Activated T-helper 2 cell treated with anti-CD3 and anti-CD28 coated beads, Interferon-gamma antibody, Interleukin-2, Interleukin-4, amounts not matched to agents 10 μg/mL and 5 μg/mL and 100 μg/mL, durations not matched to agents 14 hours and 24 hours and 36 hours (primary cell): ENCODE data around the gene NPAS2. TPM values are rescaled to one million over a fixed set of nuclear protein-coding genes. Genes with fewer than 3 reads are reported as not detected.

Experiments used
- DNase-seq: peaks from one replicate; pipeline ENCODE4 v3.0.0; 2021; ENCODE audit warnings: low spot score
- H3K27ac Mint-ChIP-seq: one replicate; pipeline ENCODE4 v1.8.0; 2021; ENCODE audit warnings: mixed read lengths
- H3K27me3 Mint-ChIP-seq: one replicate; pipeline ENCODE4 v1.8.0; 2021; ENCODE audit warnings: low read depth, mixed read lengths
- H3K36me3 Mint-ChIP-seq: one replicate; pipeline ENCODE4 v1.8.0; 2021; ENCODE audit warnings: low read depth, mixed read lengths
- H3K4me1 Mint-ChIP-seq: one replicate; pipeline ENCODE4 v1.8.0; 2021; ENCODE audit warnings: low read depth, mixed read lengths
- H3K4me3 Mint-ChIP-seq: one replicate; pipeline ENCODE4 v1.8.0; 2021; ENCODE audit warnings: low read depth, mild to moderate bottlenecking, moderate library complexity, mixed read lengths
- H3K9me3 Mint-ChIP-seq: one replicate; pipeline ENCODE4 v1.8.0; 2021; ENCODE audit warnings: mixed read lengths
- intact Hi-C: fragments of 100-400 bp; cut with micrococcal nuclease; formaldehyde crosslinking; loops from one replicate; pipeline ENCODE4 v1.15.1; 2023
- total RNA-seq: library from RNA; stranded (reverse); gene quantifications from 2 replicates; pipeline ENCODE4 v1.2.3, GENCODE V29; 2022

NPAS2 gene
- total RNA-seq, 1 donor from 2014 or later: 5.6 TPM

DNA sequence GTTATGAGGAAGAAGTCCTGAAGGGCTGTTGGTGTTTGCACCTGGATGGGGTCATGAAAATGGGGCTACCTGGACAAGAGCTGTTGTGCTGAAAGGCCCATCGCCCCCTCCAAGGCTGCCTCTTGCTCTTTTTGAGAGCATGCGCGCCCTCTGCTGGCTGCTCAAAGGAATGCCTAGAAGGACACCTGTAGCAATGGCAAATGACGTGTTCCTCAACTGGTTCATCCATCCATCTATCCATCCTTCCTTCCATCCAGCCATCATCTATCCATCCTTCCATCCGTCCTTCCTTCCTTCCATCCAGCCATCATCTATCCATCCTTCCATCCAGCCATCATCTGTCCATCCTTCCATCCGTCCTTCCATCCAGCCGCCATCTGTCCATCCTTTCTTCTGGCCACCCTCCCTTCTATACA lies 165.0 kb downstream of the NPAS2 start:
- Mint-ChIP-seq H3K4me3 (no peak overlapping the region), H3K27ac (no peak overlapping the region)

DNA sequence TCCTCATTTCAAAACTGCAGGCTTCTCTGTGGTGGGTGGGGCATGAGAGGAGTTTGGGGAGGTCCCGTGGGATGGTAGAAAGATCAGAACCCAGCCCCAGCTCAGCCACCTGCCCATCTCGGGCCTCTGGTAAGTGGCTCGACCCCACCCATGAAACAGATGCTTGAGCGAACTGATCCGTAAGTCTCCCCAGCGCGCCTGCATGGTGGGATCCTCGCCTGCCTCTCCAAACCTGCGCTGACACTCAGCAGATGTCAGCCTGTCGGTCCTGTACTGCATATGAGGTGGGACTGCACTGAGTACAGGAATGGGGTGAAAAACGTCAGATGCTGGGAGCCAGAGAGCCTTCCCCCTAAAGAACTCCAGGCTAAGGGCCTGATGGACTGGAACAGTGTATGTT lies 166.2 kb downstream of the NPAS2 start:
- no peak overlapping the region for H3K27ac Mint-ChIP-seq
- intact Hi-C loops: loop anchor here (10.0 kb wide), 1 partner anchor 561 kb away; no protein-coding TSS in a partner anchor
- DNase-seq: no peak
- H3K36me3 Mint-ChIP-seq: no peaks in the 10 kb centered on the region
- H3K27me3 Mint-ChIP-seq: peaks cover 1% of the 10 kb centered on the region
- no peak overlapping the region for H3K4me3 Mint-ChIP-seq
- no peaks in the 10 kb centered on the region for H3K4me1 Mint-ChIP-seq
- no peaks in the 10 kb centered on the region for H3K9me3 Mint-ChIP-seq

More for the DNA sequence above, 165.0 kb downstream of the NPAS2 start:
- DNase-seq: peak; percentile 55
- peaks cover 1% of the 10 kb centered on the region for H3K27me3 Mint-ChIP-seq
- H3K9me3 Mint-ChIP-seq: no peaks in the 10 kb centered on the region
- no peaks in the 10 kb centered on the region for H3K36me3 Mint-ChIP-seq
- no peaks in the 10 kb centered on the region for H3K4me1 Mint-ChIP-seq
- intact Hi-C loops: loop anchor here (1.0 to 10.0 kb wide), 3 partner anchors 254 to 560 kb away; no protein-coding TSS in a partner anchor

DNA sequence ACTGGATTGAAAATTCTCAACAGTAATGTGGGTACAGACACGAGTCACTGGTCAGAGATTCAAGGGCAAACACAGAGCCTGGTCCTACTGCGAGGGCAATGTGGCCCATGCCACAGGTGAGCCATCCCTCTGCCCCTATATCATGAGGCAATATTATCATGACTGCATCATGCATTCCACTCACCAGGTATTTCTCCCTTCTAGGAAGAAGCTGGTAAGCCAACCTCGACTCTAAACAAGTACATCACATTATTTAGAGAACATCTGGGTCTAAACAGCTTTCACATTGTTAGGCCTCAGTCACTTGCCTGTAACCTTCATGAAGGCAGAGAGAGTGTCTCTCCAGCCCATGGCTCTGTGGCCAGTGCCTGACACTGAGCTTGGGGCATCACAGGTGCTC lies 167.6 kb downstream of the NPAS2 start:
- intact Hi-C loops: loop anchor here (10.0 kb wide), 1 partner anchor 563 kb away; no protein-coding TSS in a partner anchor
- Mint-ChIP-seq H3K36me3 (no peaks in the 10 kb centered on the region), H3K4me1 (peaks cover 3% of the 10 kb centered on the region), H3K4me3 (no peak overlapping the region), H3K9me3 (no peaks in the 10 kb centered on the region), H3K27me3 (peaks cover 1% of the 10 kb centered on the region), H3K27ac (no peak overlapping the region)
- DNase-seq: no peak

DNA sequence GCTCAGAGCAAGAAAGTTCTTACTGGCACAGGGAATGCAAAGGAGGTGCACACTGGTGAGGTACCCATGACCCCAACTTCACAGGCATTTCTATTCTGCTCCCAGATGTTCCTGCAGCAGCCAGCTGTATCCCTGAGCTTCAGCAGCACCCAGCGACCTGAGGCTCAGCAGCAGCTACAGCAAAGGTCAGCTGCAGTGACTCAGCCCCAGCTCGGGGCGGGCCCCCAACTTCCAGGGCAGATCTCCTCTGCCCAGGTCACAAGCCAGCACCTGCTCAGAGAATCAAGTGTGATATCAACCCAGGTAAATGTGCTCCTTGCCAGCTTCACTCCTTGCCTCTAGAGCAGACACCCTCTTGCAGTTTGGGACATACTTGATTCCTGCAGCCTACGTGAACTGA lies 168.0 kb downstream of the NPAS2 start:
- peaks cover 1% of the 10 kb centered on the region for H3K27me3 Mint-ChIP-seq
- intact Hi-C loops: loop anchor here (10.0 kb wide), 1 partner anchor 563 kb away; no protein-coding TSS in a partner anchor
- no peaks in the 10 kb centered on the region for H3K36me3 Mint-ChIP-seq
- H3K4me3 Mint-ChIP-seq: no peak overlapping the region
- DNase-seq: no peak
- peaks cover 3% of the 10 kb centered on the region for H3K4me1 Mint-ChIP-seq
- H3K9me3 Mint-ChIP-seq: no peaks in the 10 kb centered on the region
- no peak overlapping the region for H3K27ac Mint-ChIP-seq

DNA sequence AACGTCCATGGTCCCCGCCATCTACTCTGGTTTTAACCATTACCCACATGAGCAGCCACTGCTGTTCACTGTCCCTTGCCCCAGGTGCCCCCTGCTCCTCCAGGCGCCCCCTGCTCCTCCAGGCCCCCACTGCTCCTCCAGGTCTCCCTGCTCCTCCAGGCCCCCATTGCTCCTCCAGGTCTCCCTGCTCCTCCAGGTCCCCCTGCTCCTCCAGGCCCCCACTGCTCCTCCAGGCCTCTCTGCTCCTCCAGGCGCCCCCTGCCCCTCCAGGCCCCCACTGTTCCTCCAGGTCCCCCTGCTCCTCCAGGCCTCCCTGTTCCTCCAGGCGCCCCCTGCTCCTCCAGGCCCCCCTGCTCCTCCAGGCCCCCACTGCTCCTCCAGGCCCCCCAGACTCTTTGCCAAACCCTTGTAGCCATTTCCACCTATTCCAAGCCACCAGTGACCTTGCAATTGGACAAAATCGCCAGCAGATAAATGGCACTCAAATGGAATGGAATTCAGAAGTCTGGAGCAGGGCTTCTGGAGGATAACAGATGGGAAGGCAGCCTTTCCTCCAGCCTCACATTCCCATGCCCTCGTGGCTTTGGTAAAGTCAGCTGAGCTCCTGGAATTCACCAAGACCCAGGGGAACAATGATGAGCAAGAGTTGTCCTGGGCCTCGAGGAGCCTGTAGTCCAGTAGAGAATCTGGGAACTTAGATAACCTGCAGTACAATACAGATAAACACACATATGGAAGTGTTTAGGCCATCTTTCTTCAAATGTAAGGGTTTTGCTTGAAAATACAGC lies 168.9 kb downstream of the NPAS2 start:
- peaks cover 3% of the 10 kb centered on the region for H3K4me1 Mint-ChIP-seq
- intact Hi-C loops: loop anchor here (10.0 kb wide), 1 partner anchor 564 kb away; no protein-coding TSS in a partner anchor
- H3K4me3 Mint-ChIP-seq: no peak overlapping the region
- peaks cover 1% of the 10 kb centered on the region for H3K27me3 Mint-ChIP-seq
- H3K9me3 Mint-ChIP-seq: no peaks in the 10 kb centered on the region
- no peak for DNase-seq
- no peaks in the 10 kb centered on the region for H3K36me3 Mint-ChIP-seq
- H3K27ac Mint-ChIP-seq: no peak overlapping the region

DNA sequence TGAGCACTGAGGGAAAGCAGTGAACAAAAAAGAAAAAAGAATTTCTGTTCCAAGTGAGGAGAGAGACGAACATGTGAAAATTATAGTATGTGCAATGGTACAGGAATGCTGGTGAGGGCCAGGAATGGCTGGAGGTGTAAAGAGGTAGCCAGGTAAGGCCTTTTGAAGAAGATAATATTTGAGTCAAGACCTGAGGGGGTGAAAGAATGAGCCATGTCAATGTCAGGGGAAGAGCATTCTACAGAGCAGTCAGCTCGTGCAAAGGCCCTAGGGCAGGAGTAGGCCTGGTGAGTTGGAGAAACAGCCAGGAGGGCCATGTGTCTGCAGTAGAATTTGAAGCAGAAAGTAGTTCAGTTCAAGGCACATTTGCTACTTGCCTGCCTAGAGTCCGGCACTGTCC lies 169.7 kb downstream of the NPAS2 start:
- Mint-ChIP-seq H3K4me1 (peaks cover 3% of the 10 kb centered on the region), H3K27me3 (peaks cover 1% of the 10 kb centered on the region), H3K27ac (no peak overlapping the region), H3K9me3 (no peaks in the 10 kb centered on the region), H3K4me3 (no peak overlapping the region), H3K36me3 (no peaks in the 10 kb centered on the region)
- DNase-seq: no peak
- intact Hi-C loops: loop anchor here (10.0 kb wide), 1 partner anchor 565 kb away; no protein-coding TSS in a partner anchor

DNA sequence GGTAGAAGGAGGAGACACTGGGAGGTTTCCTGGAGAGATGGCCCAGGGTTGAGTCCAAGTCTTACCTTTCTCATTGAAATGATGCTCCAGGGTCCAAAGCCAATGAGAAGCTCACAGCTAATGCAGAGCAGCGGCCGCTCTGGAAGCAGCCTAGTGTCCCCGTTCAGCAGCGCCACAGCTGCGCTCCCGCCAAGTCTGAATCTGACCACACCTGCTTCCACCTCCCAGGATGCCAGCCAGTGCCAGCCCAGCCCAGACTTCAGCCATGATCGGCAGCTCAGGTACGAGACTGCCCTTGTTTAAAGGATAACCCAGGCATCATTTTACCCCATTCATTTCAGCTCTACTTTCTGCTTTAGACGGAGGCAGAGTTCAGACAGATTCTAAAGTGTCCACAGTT lies 170.2 kb downstream of the NPAS2 start:
- intact Hi-C loops: no loop called here
- no peak overlapping the region for H3K27ac Mint-ChIP-seq
- DNase-seq: no peak
- no peak overlapping the region for H3K4me3 Mint-ChIP-seq
- no peaks in the 10 kb centered on the region for H3K36me3 Mint-ChIP-seq
- peaks cover 3% of the 10 kb centered on the region for H3K4me1 Mint-ChIP-seq
- no peaks in the 10 kb centered on the region for H3K9me3 Mint-ChIP-seq
- no peaks in the 10 kb centered on the region for H3K27me3 Mint-ChIP-seq

DNA sequence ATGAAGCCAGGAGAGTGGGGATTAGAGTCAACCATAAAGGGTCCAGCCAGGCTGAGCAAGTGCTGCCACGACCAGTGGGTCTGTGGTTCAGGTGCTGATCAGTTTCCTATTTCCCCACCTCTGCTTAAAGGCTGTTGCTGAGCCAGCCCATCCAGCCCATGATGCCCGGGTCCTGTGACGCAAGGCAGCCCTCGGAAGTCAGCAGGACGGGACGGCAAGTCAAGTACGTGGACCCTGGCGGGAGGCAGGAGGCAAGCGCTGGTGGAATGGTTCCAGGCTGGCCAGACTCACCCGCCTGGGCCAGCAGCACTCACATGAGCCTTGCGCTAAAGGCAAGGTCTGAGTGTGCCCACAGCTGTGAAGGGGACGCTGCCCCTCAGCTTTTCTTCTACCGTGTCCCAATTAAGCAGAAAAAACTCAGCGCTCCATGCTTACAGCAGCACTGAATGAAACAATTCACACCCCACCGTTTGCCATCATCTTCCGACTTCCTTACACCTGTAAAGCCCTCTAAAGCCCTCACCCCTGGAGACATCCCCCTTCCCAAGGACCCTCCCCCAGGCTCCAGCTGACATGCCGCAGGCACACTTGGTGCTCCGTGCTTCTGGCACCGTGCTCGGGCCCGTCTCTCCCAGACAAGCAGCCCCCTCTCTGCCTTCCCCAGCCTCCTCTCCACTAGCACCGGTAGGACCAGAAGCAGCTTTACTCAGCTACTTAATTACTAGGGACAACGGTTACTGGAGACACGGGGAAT lies 170.9 kb downstream of the NPAS2 start:
- H3K27me3 Mint-ChIP-seq: no peaks in the 10 kb centered on the region
- DNase-seq: no peak
- intact Hi-C loops: no loop called here
- no peak overlapping the region for H3K27ac Mint-ChIP-seq
- no peak overlapping the region for H3K4me3 Mint-ChIP-seq
- no peaks in the 10 kb centered on the region for H3K9me3 Mint-ChIP-seq
- H3K4me1 Mint-ChIP-seq: peaks cover 3% of the 10 kb centered on the region
- no peaks in the 10 kb centered on the region for H3K36me3 Mint-ChIP-seq

DNA sequence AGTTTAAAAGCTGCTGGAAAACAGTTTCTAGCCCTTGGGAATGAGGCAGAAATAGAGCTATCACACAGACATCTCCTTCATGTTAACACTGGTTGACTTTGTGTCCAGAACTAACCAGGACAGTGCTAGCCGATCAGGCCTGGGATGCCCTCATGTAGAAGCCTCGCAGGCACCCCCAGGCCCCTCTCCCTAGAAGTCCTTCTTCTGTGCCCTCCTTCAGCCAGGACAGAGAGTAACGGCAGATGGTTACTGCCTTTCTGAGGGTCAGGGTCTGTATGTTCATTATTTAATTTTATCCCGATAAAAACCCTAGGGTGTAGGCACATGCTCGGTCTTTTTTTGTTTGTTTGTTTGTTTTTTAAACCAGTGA lies 171.4 kb downstream of the NPAS2 start:
- H3K4me3 Mint-ChIP-seq: no peak overlapping the region
- no peaks in the 10 kb centered on the region for H3K9me3 Mint-ChIP-seq
- no peak for DNase-seq
- no peaks in the 10 kb centered on the region for H3K27me3 Mint-ChIP-seq
- H3K36me3 Mint-ChIP-seq: no peaks in the 10 kb centered on the region
- intact Hi-C loops: no loop called here
- H3K4me1 Mint-ChIP-seq: peaks cover 3% of the 10 kb centered on the region
- H3K27ac Mint-ChIP-seq: no peak overlapping the region

DNA sequence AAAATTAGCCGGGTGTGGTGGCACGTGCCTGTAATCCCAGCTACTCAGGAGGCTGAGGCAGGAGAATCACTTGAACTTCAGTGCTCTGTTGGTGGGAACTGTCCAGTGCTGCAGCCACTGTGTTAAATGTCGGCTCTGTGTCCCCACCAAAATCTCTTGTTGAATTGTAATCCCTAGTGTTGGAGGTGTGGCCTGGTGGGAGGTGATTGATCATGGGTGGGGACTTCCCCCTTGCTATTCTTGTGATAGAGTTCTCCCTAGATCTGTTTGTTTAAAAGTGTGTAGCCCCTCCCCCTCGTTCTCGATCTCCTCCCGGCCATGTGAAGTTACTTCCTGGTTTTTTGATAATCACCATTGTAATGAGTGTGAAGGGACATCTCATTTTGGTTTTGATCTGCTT lies 172.3 kb downstream of the NPAS2 start:
- peaks cover 3% of the 10 kb centered on the region for H3K4me1 Mint-ChIP-seq
- H3K4me3 Mint-ChIP-seq: no peak overlapping the region
- intact Hi-C loops: no loop called here
- no peak overlapping the region for H3K27ac Mint-ChIP-seq
- no peak for DNase-seq
- H3K9me3 Mint-ChIP-seq: no peaks in the 10 kb centered on the region
- no peaks in the 10 kb centered on the region for H3K36me3 Mint-ChIP-seq
- H3K27me3 Mint-ChIP-seq: no peaks in the 10 kb centered on the region

DNA sequence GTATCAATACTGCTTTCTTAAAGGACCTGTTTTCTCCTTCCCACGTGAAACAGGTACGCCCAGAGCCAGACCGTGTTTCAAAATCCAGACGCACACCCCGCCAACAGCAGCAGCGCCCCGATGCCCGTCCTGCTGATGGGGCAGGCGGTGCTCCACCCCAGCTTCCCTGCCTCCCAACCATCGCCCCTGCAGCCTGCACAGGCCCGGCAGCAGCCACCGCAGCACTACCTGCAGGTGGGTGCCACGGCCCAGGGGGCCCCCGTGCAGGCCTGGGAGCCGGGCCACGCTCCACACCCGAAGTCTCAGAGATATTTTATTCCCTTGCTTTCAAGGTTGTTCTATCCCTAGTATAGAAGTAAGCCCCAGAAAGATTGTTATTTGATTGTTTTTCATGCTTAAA lies 173.4 kb downstream of the NPAS2 start:
- no peaks in the 10 kb centered on the region for H3K36me3 Mint-ChIP-seq

DNA sequence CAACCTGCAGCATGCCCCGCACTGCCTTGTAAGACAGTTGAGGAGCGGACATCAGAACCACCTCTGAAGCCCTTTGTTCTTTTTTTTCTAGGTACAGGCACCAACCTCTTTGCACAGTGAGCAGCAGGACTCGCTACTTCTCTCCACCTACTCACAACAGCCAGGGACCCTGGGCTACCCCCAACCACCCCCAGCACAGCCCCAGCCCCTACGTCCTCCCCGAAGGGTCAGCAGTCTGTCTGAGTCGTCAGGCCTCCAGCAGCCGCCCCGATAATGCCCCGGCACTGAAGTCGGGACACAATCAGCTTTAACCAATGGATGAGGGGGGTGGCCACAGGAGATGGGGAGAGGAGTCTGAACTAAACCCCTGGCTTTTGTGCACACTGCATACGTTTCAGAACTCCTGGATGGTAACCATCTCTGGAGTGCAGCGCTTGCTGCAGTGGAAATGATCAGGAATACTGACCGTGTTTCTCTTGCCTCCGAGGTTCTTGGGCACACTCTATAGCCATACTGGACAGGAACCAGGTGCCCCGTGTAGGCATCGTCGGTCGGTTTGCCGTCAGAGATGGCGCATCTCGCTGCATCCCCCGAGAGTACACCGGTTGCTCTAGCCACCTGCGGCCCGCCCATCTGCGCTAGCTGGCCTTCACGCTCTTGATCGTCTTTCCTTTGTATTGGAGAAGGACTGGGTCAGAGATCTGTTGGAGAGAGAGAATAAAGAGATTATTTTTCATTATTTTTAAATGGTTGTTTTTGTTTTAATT lies 175.6 kb downstream of the NPAS2 start:
- H3K27me3 Mint-ChIP-seq: peaks cover 5% of the 10 kb centered on the region
- H3K9me3 Mint-ChIP-seq: no peaks in the 10 kb centered on the region
- H3K27ac Mint-ChIP-seq: no peak overlapping the region
- DNase-seq: no peak
- no peak overlapping the region for H3K4me3 Mint-ChIP-seq
- H3K4me1 Mint-ChIP-seq: peaks cover 3% of the 10 kb centered on the region
- intact Hi-C loops: no loop called here
- no peaks in the 10 kb centered on the region for H3K36me3 Mint-ChIP-seq

More for the DNA sequence above, 173.4 kb downstream of the NPAS2 start:
- intact Hi-C loops: no loop called here
- no peak for DNase-seq
- Mint-ChIP-seq H3K27me3 (no peaks in the 10 kb centered on the region), H3K4me3 (no peak overlapping the region), H3K27ac (no peak overlapping the region), H3K9me3 (no peaks in the 10 kb centered on the region), H3K4me1 (peaks cover 3% of the 10 kb centered on the region)
